HepG2 (cell line): Measurements from ENCODE around the gene ITIH2. TPM values are rescaled to one million over a fixed set of nuclear protein-coding genes. Genes with fewer than 3 reads are reported as not detected.

Experiments
- CBX5 ChIP-seq: sonication (generic); formaldehyde crosslinking; IDR thresholded peaks from 2 replicates; pipeline ENCODE4 v1.4.0; 2020; ENCODE audit warnings: missing genetic modification reagents, borderline replicate concordance
- EP300 ChIP-seq, 3 experiments: sonication (generic) in 1 of 3; formaldehyde crosslinking in 1 of 3; IDR thresholded peaks; 2 replicates each; pipeline versions ENCODE4 v1.5.1 to v1.6.1; 2011 to 2020; ENCODE audit warnings: low read depth in 2 of 3, low read length in 2 of 3, borderline replicate concordance in 1 of 3, improper control_type of control experiment in 1 of 3, mild to moderate bottlenecking in 1 of 3, missing genetic modification reagents in 1 of 3, moderate library complexity in 1 of 3
- ERF ChIP-seq: IDR thresholded peaks from 2 replicates; pipeline ENCODE4 v1.6.1; 2018; ENCODE audit warnings: missing biosample characterization, missing genetic modification reagents
- HOXA5 ChIP-seq: sonication (generic); formaldehyde crosslinking; IDR thresholded peaks from 2 replicates; pipeline ENCODE4 v1.4.0; 2020; ENCODE audit warnings: missing genetic modification reagents
- RARA ChIP-seq: IDR thresholded peaks from 2 replicates; pipeline ENCODE4 v1.6.1; 2016; ENCODE audit warnings: missing genetic modification reagents, missing compliant biosample characterization
- SOX13 ChIP-seq, 3 experiments: fragments of 450-650 bp in 1 of 3; sonication (generic) in 1 of 3; formaldehyde crosslinking in 1 of 3; IDR thresholded peaks in 2 of 3; conservative IDR thresholded peaks in 1 of 3; 2 replicates each; pipeline versions ENCODE4 v1.5.0 to v1.6.1; 2016 to 2020; ENCODE audit warnings: antibody characterized with exemption in 1 of 3, mild to moderate bottlenecking in 1 of 3, missing compliant biosample characterization in 1 of 3, missing genetic modification reagents in 1 of 3, moderate library complexity in 1 of 3
- TBP ChIP-seq: sonication (generic); formaldehyde crosslinking; IDR thresholded peaks from 2 replicates; pipeline ENCODE4 v1.5.0; 2020; ENCODE audit warnings: missing genetic modification reagents
- YY1 ChIP-seq: IDR thresholded peaks from 2 replicates; pipeline ENCODE4 v1.6.1; 2011; ENCODE audit warnings: low read length, low read depth, moderate library complexity, mild to moderate bottlenecking; ENCODE audit not compliant: insufficient read depth, insufficient replicate concordance
- ZNF331 ChIP-seq: sonication (generic); formaldehyde crosslinking; IDR thresholded peaks from 2 replicates; pipeline ENCODE4 v1.4.0; 2020; ENCODE audit warnings: missing genetic modification reagents
- ZNF432 ChIP-seq: sonication (generic); formaldehyde crosslinking; IDR thresholded peaks from 2 replicates; pipeline ENCODE4 v1.5.0; 2020; ENCODE audit warnings: missing genetic modification reagents, mild to moderate bottlenecking, borderline replicate concordance
- ZNF644 ChIP-seq: IDR thresholded peaks from 2 replicates; pipeline ENCODE4 v1.6.1; 2016; ENCODE audit warnings: low read depth
- polyA plus RNA-seq, 8 experiments: library from polyadenylated mRNA; depleted of rRNA in 3 of 8; stranded (reverse) in 7 of 8; unstranded in 1 of 8; fragments of >200 nt; fragmentation: Illumina TruSeq in 4 of 8; extraction: Trizol in 4 of 8; gene quantifications; 2 replicates each; pipeline versions ENCODE4 v1.2.1 to v1.2.3, GENCODE V29; 2011 to 2016; ENCODE audit warnings: low read depth in 4 of 8, missing spikeins in 1 of 8, mixed read lengths in 1 of 8; ENCODE audit not compliant: insufficient read depth in 1 of 8
- total RNA-seq, 5 experiments: library from RNA; depleted of rRNA; stranded (reverse); fragments of >200 nt; fragmentation: Illumina TruSeq; extraction: Trizol; gene quantifications; 2 replicates each; pipeline ENCODE4 v1.2.3, GENCODE V29; 2016; ENCODE audit warnings: low read depth in 1 of 5
- TF ChIP-seq, protein P1 (sequence below): sonication (generic); formaldehyde crosslinking; IDR thresholded peaks from 2 replicates; pipeline ENCODE4 v1.5.0; 2020; ENCODE audit warnings: mild to moderate bottlenecking, missing genetic modification reagents, moderate library complexity
- TF ChIP-seq, protein P2 (sequence below): sonication (generic); formaldehyde crosslinking; IDR thresholded peaks from 2 replicates; pipeline ENCODE4 v1.5.1; 2020; ENCODE audit warnings: mild to moderate bottlenecking, missing genetic modification reagents, moderate library complexity
- TF ChIP-seq, protein P3 (sequence below): sonication (generic); formaldehyde crosslinking; IDR thresholded peaks from 2 replicates; pipeline ENCODE4 v1.4.0; 2020; ENCODE audit warnings: missing genetic modification reagents
- TF ChIP-seq, protein P4 (sequence below): IDR thresholded peaks from 2 replicates; pipeline ENCODE4 v1.6.1; 2012; ENCODE audit warnings: low read depth, low read length, improper control_type of control experiment
- TF ChIP-seq, protein P5 (sequence below): sonication (generic); formaldehyde crosslinking; IDR thresholded peaks from 2 replicates; pipeline ENCODE4 v1.4.0; 2020; ENCODE audit warnings: missing genetic modification reagents, borderline replicate concordance

ITIH2 gene
- total and polyA plus RNA-seq, 2 of the 13 experiments (the other 11 are each of a cell fraction or from before 2014, with no cell fraction given): 1,197 to 1,427 TPM

DNA sequence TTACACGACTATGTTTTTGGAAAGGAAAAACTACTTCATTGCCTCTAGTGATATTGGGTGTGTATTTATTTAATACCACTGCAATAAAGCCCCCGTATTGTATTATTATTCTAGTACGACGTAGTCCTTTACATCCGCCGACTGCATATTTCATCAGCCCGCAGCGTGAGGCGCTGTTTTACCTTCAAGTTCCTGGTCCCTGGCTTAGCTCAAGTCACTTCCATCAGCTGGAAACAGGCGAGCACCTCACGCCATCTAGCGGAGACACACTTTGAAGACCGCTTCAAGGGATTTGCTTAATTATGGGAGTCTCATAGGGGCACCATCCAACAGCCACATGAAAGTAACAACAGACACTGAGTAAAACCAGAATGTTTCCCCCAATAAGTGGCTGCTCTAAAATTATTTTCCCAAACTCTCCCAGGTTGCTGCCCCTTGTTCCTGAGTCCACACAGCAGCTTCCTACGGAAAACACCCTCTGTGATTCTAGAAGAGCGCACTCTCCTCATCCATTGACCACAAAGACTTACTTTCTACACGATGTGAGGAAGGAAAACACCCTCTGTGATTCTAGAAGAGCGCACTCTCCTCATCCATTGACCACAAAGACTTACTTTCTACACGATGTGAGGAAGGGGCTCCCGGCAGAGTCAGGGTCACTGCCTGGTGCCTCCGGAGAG is 15.7 kb upstream of the ITIH2 start (continued):
- TF ChIP-seq, protein P1, sequence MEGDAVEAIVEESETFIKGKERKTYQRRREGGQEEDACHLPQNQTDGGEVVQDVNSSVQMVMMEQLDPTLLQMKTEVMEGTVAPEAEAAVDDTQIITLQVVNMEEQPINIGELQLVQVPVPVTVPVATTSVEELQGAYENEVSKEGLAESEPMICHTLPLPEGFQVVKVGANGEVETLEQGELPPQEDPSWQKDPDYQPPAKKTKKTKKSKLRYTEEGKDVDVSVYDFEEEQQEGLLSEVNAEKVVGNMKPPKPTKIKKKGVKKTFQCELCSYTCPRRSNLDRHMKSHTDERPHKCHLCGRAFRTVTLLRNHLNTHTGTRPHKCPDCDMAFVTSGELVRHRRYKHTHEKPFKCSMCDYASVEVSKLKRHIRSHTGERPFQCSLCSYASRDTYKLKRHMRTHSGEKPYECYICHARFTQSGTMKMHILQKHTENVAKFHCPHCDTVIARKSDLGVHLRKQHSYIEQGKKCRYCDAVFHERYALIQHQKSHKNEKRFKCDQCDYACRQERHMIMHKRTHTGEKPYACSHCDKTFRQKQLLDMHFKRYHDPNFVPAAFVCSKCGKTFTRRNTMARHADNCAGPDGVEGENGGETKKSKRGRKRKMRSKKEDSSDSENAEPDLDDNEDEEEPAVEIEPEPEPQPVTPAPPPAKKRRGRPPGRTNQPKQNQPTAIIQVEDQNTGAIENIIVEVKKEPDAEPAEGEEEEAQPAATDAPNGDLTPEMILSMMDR (CRISPR knock-in tag): peak; percentile 95
- TF ChIP-seq, protein P2, sequence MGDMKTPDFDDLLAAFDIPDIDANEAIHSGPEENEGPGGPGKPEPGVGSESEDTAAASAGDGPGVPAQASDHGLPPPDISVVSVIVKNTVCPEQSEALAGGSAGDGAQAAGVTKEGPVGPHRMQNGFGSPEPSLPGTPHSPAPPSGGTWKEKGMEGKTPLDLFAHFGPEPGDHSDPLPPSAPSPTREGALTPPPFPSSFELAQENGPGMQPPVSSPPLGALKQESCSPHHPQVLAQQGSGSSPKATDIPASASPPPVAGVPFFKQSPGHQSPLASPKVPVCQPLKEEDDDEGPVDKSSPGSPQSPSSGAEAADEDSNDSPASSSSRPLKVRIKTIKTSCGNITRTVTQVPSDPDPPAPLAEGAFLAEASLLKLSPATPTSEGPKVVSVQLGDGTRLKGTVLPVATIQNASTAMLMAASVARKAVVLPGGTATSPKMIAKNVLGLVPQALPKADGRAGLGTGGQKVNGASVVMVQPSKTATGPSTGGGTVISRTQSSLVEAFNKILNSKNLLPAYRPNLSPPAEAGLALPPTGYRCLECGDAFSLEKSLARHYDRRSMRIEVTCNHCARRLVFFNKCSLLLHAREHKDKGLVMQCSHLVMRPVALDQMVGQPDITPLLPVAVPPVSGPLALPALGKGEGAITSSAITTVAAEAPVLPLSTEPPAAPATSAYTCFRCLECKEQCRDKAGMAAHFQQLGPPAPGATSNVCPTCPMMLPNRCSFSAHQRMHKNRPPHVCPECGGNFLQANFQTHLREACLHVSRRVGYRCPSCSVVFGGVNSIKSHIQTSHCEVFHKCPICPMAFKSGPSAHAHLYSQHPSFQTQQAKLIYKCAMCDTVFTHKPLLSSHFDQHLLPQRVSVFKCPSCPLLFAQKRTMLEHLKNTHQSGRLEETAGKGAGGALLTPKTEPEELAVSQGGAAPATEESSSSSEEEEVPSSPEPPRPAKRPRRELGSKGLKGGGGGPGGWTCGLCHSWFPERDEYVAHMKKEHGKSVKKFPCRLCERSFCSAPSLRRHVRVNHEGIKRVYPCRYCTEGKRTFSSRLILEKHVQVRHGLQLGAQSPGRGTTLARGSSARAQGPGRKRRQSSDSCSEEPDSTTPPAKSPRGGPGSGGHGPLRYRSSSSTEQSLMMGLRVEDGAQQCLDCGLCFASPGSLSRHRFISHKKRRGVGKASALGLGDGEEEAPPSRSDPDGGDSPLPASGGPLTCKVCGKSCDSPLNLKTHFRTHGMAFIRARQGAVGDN: no peak
- TF ChIP-seq YY1: peak; percentile 28
- TF ChIP-seq ERF (CRISPR knock-in tag): peak; percentile 49
- 0 out of 2 replicates have a peak, but pooled peaks have one; percentile 55 for TF ChIP-seq ZNF644 (CRISPR knock-in tag)
- TF ChIP-seq, protein P3, sequence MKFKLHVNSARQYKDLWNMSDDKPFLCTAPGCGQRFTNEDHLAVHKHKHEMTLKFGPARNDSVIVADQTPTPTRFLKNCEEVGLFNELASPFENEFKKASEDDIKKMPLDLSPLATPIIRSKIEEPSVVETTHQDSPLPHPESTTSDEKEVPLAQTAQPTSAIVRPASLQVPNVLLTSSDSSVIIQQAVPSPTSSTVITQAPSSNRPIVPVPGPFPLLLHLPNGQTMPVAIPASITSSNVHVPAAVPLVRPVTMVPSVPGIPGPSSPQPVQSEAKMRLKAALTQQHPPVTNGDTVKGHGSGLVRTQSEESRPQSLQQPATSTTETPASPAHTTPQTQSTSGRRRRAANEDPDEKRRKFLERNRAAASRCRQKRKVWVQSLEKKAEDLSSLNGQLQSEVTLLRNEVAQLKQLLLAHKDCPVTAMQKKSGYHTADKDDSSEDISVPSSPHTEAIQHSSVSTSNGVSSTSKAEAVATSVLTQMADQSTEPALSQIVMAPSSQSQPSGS: peak; percentile 22; the same call in 1 of the 2 replicates
- no peak for TF ChIP-seq TBP (CRISPR knock-in tag)
- TF ChIP-seq, protein P4, sequence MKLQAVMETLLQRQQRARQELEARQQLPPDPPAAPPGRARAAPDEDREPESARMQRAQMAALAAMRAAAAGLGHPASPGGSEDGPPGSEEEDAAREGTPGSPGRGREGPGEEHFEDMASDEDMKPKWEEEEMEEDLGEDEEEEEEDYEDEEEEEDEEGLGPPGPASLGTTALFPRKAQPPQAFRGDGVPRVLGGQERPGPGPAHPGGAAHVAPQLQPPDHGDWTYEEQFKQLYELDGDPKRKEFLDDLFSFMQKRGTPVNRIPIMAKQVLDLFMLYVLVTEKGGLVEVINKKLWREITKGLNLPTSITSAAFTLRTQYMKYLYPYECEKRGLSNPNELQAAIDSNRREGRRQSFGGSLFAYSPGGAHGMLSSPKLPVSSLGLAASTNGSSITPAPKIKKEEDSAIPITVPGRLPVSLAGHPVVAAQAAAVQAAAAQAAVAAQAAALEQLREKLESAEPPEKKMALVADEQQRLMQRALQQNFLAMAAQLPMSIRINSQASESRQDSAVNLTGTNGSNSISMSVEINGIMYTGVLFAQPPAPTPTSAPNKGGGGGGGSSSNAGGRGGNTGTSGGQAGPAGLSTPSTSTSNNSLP: peak; percentile 61; the same call in 1 of the 2 replicates
- TF ChIP-seq ZNF331 (CRISPR knock-in tag): peak; percentile 51; the same call in 1 of the 2 replicates
- peak; percentile 68; the same call in 1 of the 2 replicates for TF ChIP-seq CBX5 (CRISPR knock-in tag)
- 0 out of 2 replicates have a peak, but pooled peaks have one; percentile 27 for TF ChIP-seq RARA (CRISPR knock-in tag)
- TF ChIP-seq, protein P5, sequence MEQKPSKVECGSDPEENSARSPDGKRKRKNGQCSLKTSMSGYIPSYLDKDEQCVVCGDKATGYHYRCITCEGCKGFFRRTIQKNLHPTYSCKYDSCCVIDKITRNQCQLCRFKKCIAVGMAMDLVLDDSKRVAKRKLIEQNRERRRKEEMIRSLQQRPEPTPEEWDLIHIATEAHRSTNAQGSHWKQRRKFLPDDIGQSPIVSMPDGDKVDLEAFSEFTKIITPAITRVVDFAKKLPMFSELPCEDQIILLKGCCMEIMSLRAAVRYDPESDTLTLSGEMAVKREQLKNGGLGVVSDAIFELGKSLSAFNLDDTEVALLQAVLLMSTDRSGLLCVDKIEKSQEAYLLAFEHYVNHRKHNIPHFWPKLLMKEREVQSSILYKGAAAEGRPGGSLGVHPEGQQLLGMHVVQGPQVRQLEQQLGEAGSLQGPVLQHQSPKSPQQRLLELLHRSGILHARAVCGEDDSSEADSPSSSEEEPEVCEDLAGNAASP (CRISPR knock-in tag): peak; percentile 52; the same call in 1 of the 2 replicates
- peak; percentile 34; the same call in 1 of the 2 replicates for TF ChIP-seq HOXA5 (CRISPR knock-in tag)
- TF ChIP-seq ZNF432 (CRISPR knock-in tag): no peak
- TF ChIP-seq EP300 (IDR thresholded peaks at IDR 0.05; ENCODE audit: low read depth in 2 of 2, low read length in 2 of 2): 0 out of 4 replicates have a peak, but pooled peaks of 1 of the 2 experiments have one; percentile 6
- TF ChIP-seq EP300 (CRISPR knock-in tag; IDR thresholded peaks at IDR 0.05; ENCODE audit: borderline replicate concordance): no peak
- TF ChIP-seq SOX13 (IDR thresholded peaks at IDR 0.05): no peak
- peak in 1 of 2 experiments; percentile 63; a peak in 2 of 4 replicates for TF ChIP-seq SOX13 (CRISPR knock-in tag; conservative IDR thresholded peaks at IDR 0.05 in 1 of 2, IDR thresholded peaks at IDR 0.05 in 1 of 2)
